Endothelial cell of umbilical vein (primary cell): ENCODE measurements around the gene SEMG2. TPM values are rescaled to one million over a fixed set of nuclear protein-coding genes. Genes with fewer than 3 reads are reported as not detected.

Source experiments
- BruUV-seq: library from RNA; stranded (reverse); fragments of 400-500 nt; replicated peaks from 2 replicates; lab custom pipeline; 2021; lab: Mats Ljungman, UMichigan
- CTCF ChIA-PET: fragments of 300-600, 350-600 bp; sonication (Branson Sonifier 250); formaldehyde crosslinking; loops from one replicate; lab custom pipeline; 2021; ENCODE audit warnings: antibody characterized with exemption, inconsistent platforms; lab: Charles Lee
- POLR2A ChIA-PET: fragments of 300-600, 350-600 bp; sonication (Branson Sonifier 250); formaldehyde crosslinking; loops from one replicate; lab custom pipeline; 2021; ENCODE audit warnings: antibody characterized with exemption, inconsistent platforms; lab: Charles Lee
- DNase-seq: peaks from one replicate; pipeline ENCODE4 v3.0.0-alpha.2; 2011; ENCODE audit warnings: low read depth, low spot score
- FAIRE-seq: peaks from 2 replicates; lab custom pipeline; 2011; peaks lifted over from hg19 to GRCh38; lab: Jason Lieb, UNC
- H2AFZ ChIP-seq: 2 replicates; pipeline ENCODE4 v1.6.0; 2012; ENCODE audit warnings: low read depth, low read length, control low read depth, inconsistent platforms
- H3K27ac ChIP-seq: 2 replicates; pipeline ENCODE4 v1.5.1; 2011; ENCODE audit warnings: low read depth, mild to moderate bottlenecking, control low read depth, low read length, moderate library complexity; ENCODE audit not compliant: insufficient read depth
- H3K27me3 ChIP-seq, 2 experiments: 2 replicates each; pipeline versions ENCODE4 v1.6.0 to v1.6.1; 2011; ENCODE audit warnings: low read length in 2 of 2, mixed read lengths in 1 of 2; ENCODE audit not compliant: control insufficient read depth in 2 of 2, insufficient read depth in 2 of 2
- H3K36me3 ChIP-seq, 2 experiments: 2 replicates in 1 of 2; 3 replicates in 1 of 2; pipeline ENCODE4 v1.5.1; 2011; ENCODE audit warnings: low read length in 2 of 2, mild to moderate bottlenecking in 1 of 2, moderate library complexity in 1 of 2; ENCODE audit not compliant: control insufficient read depth in 2 of 2, insufficient read depth in 2 of 2; ENCODE audit errors: extremely low read depth in 1 of 2
- H3K4me1 ChIP-seq: 3 replicates; pipeline ENCODE4 v1.5.1; 2011; ENCODE audit warnings: mild to moderate bottlenecking, low read length; ENCODE audit not compliant: control insufficient read depth, insufficient read depth; ENCODE audit errors: extremely low read depth
- H3K4me2 ChIP-seq: 2 replicates; pipeline ENCODE4 v1.6.1; 2011; ENCODE audit warnings: low read length, control low read depth, mixed read lengths; ENCODE audit not compliant: insufficient read depth
- H3K4me3 ChIP-seq, 3 experiments: fragments of 200-600 bp in 1 of 3; sonication (generic), shearing (Covaris generic) in 1 of 3; replicated peaks in 1 of 3; 2 replicates each; pipeline ENCODE4 v1.5.1; 2011 to 2016; ENCODE audit warnings: control low read depth in 3 of 3, low read length in 3 of 3, mild to moderate bottlenecking in 2 of 3, inconsistent platforms in 1 of 3, low read depth in 1 of 3, moderate library complexity in 1 of 3; ENCODE audit not compliant: insufficient read depth in 1 of 3
- H3K79me2 ChIP-seq: 2 replicates; pipeline ENCODE4 v1.6.0; 2012; ENCODE audit warnings: low read length, inconsistent platforms; ENCODE audit not compliant: control insufficient read depth, insufficient read depth
- H3K9ac ChIP-seq: replicated peaks from 2 replicates; pipeline ENCODE3; 2011; ENCODE audit warnings: low read length, control low read depth; ENCODE audit not compliant: insufficient read depth; ENCODE audit errors: extremely low read depth
- H3K9me1 ChIP-seq: replicated peaks from 3 replicates; pipeline ENCODE4 v1.6.0; 2011; ENCODE audit warnings: mild to moderate bottlenecking, low read length; ENCODE audit not compliant: control insufficient read depth, insufficient read depth; ENCODE audit errors: extremely low read depth
- H3K9me3 ChIP-seq: replicated peaks from 2 replicates; pipeline ENCODE4 v1.5.1; 2012; ENCODE audit warnings: low read length, inconsistent platforms; ENCODE audit not compliant: control insufficient read depth, insufficient read depth
- H4K20me1 ChIP-seq: replicated peaks from 2 replicates; pipeline ENCODE3; 2011; ENCODE audit warnings: mild to moderate bottlenecking, low read length; ENCODE audit not compliant: control insufficient read depth, insufficient read depth; ENCODE audit errors: extremely low read depth
- EZH2 ChIP-seq: IDR thresholded peaks from 2 replicates; pipeline ENCODE4 v1.6.1; 2012; ENCODE audit warnings: borderline replicate concordance, low read depth, mild to moderate bottlenecking, moderate library complexity, low read length, inconsistent platforms; ENCODE audit not compliant: severe bottlenecking
- FOS ChIP-seq: IDR thresholded peaks from 2 replicates; pipeline ENCODE4 v1.6.1; 2011; ENCODE audit warnings: mild to moderate bottlenecking, low read length, moderate library complexity, borderline replicate concordance; ENCODE audit not compliant: insufficient read depth
- GATA2 ChIP-seq: IDR thresholded peaks from 2 replicates; pipeline ENCODE4 v1.7.0; 2011; ENCODE audit warnings: low read depth, mild to moderate bottlenecking, moderate library complexity, mixed read lengths, low read length; ENCODE audit not compliant: insufficient read length, insufficient read depth
- JUN ChIP-seq: IDR thresholded peaks from 2 replicates; pipeline ENCODE4 v1.6.1; 2011; ENCODE audit warnings: borderline replicate concordance, low read depth; ENCODE audit not compliant: insufficient read length, insufficient read depth
- MYC ChIP-seq: IDR thresholded peaks from one replicate; pipeline ENCODE4 v1.6.1; 2011; ENCODE audit warnings: mild to moderate bottlenecking, low read depth, low read length
- POLR2A ChIP-seq: IDR thresholded peaks from 2 replicates; pipeline ENCODE4 v1.6.1; 2012; ENCODE audit warnings: low read depth, mild to moderate bottlenecking, control low read depth, low read length
- POLR2AphosphoS5 ChIP-seq: IDR thresholded peaks from 2 replicates; pipeline ENCODE4 v1.6.1; 2012; ENCODE audit warnings: low read depth, mild to moderate bottlenecking, control low read depth, low read length, moderate library complexity; ENCODE audit not compliant: insufficient read depth
- dilution Hi-C: fragments of 300-500 bp; cut with MboI; formaldehyde crosslinking; loops from one replicate; pipeline ENCODE4 v1.15.0; 2019; ENCODE audit warnings: low sequenced_read_pairs; ENCODE audit not compliant: extremely low pct_ligation_motif_present
- intact Hi-C: fragments of 100-400 bp; cut with micrococcal nuclease; formaldehyde crosslinking; loops from one replicate; pipeline ENCODE4 v1.10.0; 2022
- polyA plus RNA-seq, 4 experiments: library from polyadenylated mRNA; depleted of rRNA in 3 of 4; stranded (reverse) in 3 of 4; unstranded in 1 of 4; fragments of >200 nt; gene quantifications; 2 replicates each; pipeline versions ENCODE4 v1.2.1 to v1.2.3, GENCODE V29; 2011 to 2012; ENCODE audit warnings: missing spikeins in 1 of 4
- total RNA-seq: library from RNA; stranded (reverse); gene quantifications from 2 replicates; pipeline ENCODE4 v1.2.3, GENCODE V29; 2021
- TF ChIP-seq, protein P1 (sequence below): IDR thresholded peaks from 2 replicates; pipeline ENCODE4 v1.6.1; 2011; ENCODE audit not compliant: insufficient read depth, insufficient read length
- TF ChIP-seq, protein P2 (sequence below), 2 donors: IDR thresholded peaks; 1 replicate in 1 of 2; 2 replicates in 1 of 2; pipeline ENCODE4 v1.5.1; 2011; ENCODE audit warnings: low read length in 2 of 2, mild to moderate bottlenecking in 2 of 2, moderate library complexity in 2 of 2, control low read depth in 1 of 2, inconsistent platforms in 1 of 2, low read depth in 1 of 2; ENCODE audit not compliant: insufficient read depth in 1 of 2; ENCODE audit errors: extremely low read depth in 1 of 2

The SEMG2 gene
- total and polyA plus RNA-seq, 2 donors (not counting 3 experiments of a cell fraction or from before 2014, with no cell fraction given): not detected

DNA sequence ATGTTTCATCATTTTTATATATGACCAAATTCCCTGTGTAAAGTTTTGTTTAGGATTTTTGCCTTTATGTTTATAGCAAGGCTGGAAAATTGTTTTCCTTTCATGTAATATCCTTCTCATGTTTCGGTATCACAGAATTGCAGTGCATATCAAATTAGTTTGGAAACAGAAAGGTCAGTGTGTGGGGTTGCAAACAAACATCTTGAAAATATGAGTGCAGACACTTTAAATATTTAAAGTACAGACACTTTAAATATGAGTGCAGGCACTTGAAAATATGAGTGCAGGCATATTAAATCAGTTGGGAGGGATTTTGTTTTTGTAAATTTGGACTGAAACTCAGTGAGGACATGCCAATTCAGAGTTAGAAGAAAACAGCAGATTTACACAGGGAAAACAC is 26.7 kb downstream of the SEMG2 start:
- no TSS peak for BruUV-seq
- H3K36me3 ChIP-seq: no peaks in the 10 kb centered on the region
- peaks cover 11 to 21% of the 10 kb centered on the region in 2 experiments for H3K27me3 ChIP-seq
- no peaks in the 10 kb centered on the region for H3K4me1 ChIP-seq
- H3K9me1 ChIP-seq: no peaks in the 10 kb centered on the region
- H2AFZ ChIP-seq: no peak overlapping the region
- intact Hi-C loops (no loop called here), dilution Hi-C loops (no loop called here)
- no peaks in the 10 kb centered on the region for H3K79me2 ChIP-seq
- ChIA-PET POLR2A (no interaction called here), CTCF (no interaction called here)
- TF ChIP-seq POLR2A: no peak
- no peak for TF ChIP-seq GATA2
- no peak for TF ChIP-seq EZH2
- no peak for TF ChIP-seq FOS
- no peak for TF ChIP-seq MYC
- TF ChIP-seq JUN: no peak
- no peak for TF ChIP-seq POLR2AphosphoS5
- H3K4me3 ChIP-seq: no peak overlapping the region
- no peaks in the 10 kb centered on the region for H3K9me3 ChIP-seq
- FAIRE-seq (no peak), DNase-seq (no peak)
- H3K9ac ChIP-seq: no peak overlapping the region
- H4K20me1 ChIP-seq: no peaks in the 10 kb centered on the region
- no peak overlapping the region for H3K4me2 ChIP-seq
- H3K27ac ChIP-seq: no peak overlapping the region

DNA sequence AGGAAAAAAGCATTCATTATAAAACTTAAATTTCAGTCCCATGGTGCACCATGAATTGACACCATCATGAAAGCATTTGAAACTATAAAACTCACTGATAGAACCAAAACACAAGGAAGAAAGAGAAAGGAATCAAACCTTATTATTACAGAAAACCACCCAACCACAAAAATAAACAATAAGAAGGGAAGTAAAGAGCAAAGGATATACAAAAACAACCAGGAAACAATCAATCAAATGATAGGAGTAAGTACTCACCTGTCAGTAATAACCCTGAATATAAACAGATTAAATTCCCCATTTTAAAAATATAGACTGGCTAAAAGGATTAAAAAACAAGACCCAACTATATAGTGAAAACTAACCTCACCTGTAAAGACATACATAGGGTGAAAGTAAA is 27.4 kb downstream of the SEMG2 start:
- H3K9ac ChIP-seq: no peak overlapping the region
- no peaks in the 10 kb centered on the region for H3K4me1 ChIP-seq
- peaks cover 11 to 21% of the 10 kb centered on the region in 2 experiments for H3K27me3 ChIP-seq
- no peak overlapping the region for H3K27ac ChIP-seq
- FAIRE-seq (no peak), DNase-seq (no peak)
- no TSS peak for BruUV-seq
- TF ChIP-seq, protein P1, sequence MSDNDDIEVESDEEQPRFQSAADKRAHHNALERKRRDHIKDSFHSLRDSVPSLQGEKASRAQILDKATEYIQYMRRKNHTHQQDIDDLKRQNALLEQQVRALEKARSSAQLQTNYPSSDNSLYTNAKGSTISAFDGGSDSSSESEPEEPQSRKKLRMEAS: no peak
- TF ChIP-seq POLR2A: no peak
- TF ChIP-seq MYC: no peak
- no peak for TF ChIP-seq JUN
- no peak for TF ChIP-seq FOS
- TF ChIP-seq GATA2: no peak
- no peak for TF ChIP-seq POLR2AphosphoS5
- no peak for TF ChIP-seq EZH2
- TF ChIP-seq, protein P2, sequence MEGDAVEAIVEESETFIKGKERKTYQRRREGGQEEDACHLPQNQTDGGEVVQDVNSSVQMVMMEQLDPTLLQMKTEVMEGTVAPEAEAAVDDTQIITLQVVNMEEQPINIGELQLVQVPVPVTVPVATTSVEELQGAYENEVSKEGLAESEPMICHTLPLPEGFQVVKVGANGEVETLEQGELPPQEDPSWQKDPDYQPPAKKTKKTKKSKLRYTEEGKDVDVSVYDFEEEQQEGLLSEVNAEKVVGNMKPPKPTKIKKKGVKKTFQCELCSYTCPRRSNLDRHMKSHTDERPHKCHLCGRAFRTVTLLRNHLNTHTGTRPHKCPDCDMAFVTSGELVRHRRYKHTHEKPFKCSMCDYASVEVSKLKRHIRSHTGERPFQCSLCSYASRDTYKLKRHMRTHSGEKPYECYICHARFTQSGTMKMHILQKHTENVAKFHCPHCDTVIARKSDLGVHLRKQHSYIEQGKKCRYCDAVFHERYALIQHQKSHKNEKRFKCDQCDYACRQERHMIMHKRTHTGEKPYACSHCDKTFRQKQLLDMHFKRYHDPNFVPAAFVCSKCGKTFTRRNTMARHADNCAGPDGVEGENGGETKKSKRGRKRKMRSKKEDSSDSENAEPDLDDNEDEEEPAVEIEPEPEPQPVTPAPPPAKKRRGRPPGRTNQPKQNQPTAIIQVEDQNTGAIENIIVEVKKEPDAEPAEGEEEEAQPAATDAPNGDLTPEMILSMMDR (IDR thresholded peaks at IDR 0.05; ENCODE audit: extremely low read depth in 1 of 2, insufficient read depth in 1 of 2, low read depth in 1 of 2, low read length in 2 of 2): no peak
- intact Hi-C loops (no loop called here), dilution Hi-C loops (no loop called here)
- H3K79me2 ChIP-seq: no peaks in the 10 kb centered on the region
- no peaks in the 10 kb centered on the region for H3K9me1 ChIP-seq
- ChIA-PET POLR2A (no interaction called here), CTCF (no interaction called here)
- no peaks in the 10 kb centered on the region for H3K36me3 ChIP-seq
- no peaks in the 10 kb centered on the region for H4K20me1 ChIP-seq
- no peaks in the 10 kb centered on the region for H3K9me3 ChIP-seq
- H2AFZ ChIP-seq: no peak overlapping the region
- H3K4me2 ChIP-seq: no peak overlapping the region
- no peak overlapping the region for H3K4me3 ChIP-seq
